Measurements from ENCODE around the gene CORO1A.

The CORO1A gene

DNA sequence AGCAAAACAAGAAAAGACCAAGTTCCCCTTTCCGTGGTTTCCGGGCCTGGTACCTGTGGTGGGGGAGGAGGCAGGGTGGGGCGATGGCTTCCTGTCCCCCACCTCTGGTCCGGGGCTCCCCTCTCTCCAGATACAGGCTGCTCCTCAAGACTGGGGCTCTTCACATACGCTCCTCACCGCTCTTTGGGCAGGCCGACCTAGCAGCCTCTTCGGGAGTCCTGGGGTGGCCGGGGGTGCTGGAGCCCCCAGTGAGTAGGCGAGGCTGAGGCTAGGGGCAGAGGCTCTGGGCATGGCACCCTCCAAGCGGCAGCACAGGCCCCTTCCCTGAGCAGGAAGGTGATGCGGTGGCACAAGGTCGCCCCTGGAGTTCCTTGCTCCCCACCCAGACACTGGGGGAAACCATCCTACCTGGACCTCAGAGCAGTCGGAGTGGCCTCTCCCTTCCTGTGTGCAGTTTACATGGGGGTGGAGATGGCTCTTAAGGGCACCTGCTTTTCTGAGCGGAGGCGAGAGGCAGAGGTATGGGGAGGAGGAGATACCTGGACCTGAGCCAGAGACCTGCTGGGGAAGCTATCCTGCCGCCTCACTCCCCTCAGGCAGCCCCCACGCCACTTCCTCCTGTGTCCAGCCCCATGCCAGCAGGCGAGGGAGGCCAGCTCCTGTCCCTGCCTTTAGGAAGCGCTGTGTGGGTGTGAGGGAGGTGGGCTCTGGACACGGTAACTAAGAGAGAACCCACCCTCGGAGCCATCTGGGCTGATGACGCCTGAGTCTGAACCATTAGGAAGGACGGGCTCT lies 891 bp downstream of the CORO1A start:
- ATAC-seq (ENCODE audit: low read depth) (peak; percentile 31; the same call in 2 of the 3 replicates), DNase-seq (ENCODE audit: low spot score) (peak; percentile 62)
- Histone ChIP-seq H3K9me3 (ENCODE audit: severe bottlenecking) (no peaks in the 10 kb centered on the region), H3K27ac (ENCODE audit: poor library complexity, severe bottlenecking) (peak overlapping the region; percentile 11), H3K27me3 (ENCODE audit: insufficient read depth, poor library complexity, severe bottlenecking) (no peaks in the 10 kb centered on the region), H3K4me1 (ENCODE audit: insufficient read depth, poor library complexity, severe bottlenecking) (no peaks in the 10 kb centered on the region), H3K36me3 (ENCODE audit: low read depth) (peaks cover 6% of the 10 kb centered on the region), H3K4me3 (ENCODE audit: severe bottlenecking) (peak overlapping the region; percentile 47)
- TF ChIP-seq, protein P1, sequence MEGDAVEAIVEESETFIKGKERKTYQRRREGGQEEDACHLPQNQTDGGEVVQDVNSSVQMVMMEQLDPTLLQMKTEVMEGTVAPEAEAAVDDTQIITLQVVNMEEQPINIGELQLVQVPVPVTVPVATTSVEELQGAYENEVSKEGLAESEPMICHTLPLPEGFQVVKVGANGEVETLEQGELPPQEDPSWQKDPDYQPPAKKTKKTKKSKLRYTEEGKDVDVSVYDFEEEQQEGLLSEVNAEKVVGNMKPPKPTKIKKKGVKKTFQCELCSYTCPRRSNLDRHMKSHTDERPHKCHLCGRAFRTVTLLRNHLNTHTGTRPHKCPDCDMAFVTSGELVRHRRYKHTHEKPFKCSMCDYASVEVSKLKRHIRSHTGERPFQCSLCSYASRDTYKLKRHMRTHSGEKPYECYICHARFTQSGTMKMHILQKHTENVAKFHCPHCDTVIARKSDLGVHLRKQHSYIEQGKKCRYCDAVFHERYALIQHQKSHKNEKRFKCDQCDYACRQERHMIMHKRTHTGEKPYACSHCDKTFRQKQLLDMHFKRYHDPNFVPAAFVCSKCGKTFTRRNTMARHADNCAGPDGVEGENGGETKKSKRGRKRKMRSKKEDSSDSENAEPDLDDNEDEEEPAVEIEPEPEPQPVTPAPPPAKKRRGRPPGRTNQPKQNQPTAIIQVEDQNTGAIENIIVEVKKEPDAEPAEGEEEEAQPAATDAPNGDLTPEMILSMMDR (IDR thresholded peaks at IDR 0.05; ENCODE audit: poor library complexity, severe bottlenecking) = no peak

DNA sequence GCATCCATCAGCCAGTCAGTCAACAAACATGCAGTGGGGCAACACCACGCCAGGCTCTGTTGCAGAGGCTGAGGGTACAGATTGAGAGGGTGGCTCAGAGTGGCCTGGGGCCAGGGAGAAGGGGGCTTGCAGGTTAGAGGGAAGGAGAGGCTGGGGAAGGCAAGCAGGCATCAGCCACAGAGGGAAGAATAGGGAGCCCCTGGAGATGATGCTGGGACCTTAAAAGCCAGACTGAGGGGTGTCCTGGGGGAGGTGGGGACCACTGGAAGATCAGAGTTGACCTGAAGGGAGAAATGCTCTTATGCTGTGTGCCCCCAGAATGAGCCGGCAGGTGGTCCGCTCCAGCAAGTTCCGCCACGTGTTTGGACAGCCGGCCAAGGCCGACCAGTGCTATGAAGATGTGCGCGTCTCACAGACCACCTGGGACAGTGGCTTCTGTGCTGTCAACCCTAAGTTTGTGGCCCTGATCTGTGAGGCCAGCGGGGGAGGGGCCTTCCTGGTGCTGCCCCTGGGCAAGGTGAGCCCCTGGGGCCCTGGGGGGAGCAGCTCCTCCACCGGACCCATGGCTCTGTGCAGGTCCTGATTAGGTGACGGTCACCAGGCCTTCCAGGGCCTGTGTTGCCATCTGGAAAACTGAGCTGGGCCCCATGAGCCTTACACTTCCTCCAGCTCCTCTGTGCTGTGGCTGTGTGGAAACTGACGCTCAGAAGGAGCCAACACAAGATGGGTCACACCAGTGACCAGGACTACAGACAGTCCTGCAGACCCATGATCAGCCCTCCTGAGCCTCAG lies 1.7 kb downstream of the CORO1A start:
- H3K27me3 ChIP-seq (ENCODE audit: insufficient read depth, poor library complexity, severe bottlenecking) = no peaks in the 10 kb centered on the region
- H3K4me1 ChIP-seq (ENCODE audit: insufficient read depth, poor library complexity, severe bottlenecking) = no peaks in the 10 kb centered on the region
- H3K4me3 ChIP-seq (ENCODE audit: severe bottlenecking) = no peak overlapping the region
- ATAC-seq (ENCODE audit: low read depth) (no peak), DNase-seq (ENCODE audit: low spot score) (no peak)
- TF ChIP-seq, protein P1 (IDR thresholded peaks at IDR 0.05; ENCODE audit: poor library complexity, severe bottlenecking) = no peak
- H3K27ac ChIP-seq (ENCODE audit: poor library complexity, severe bottlenecking) = no peak overlapping the region
- H3K9me3 ChIP-seq (ENCODE audit: severe bottlenecking) = no peaks in the 10 kb centered on the region
- H3K36me3 ChIP-seq (ENCODE audit: low read depth) = peaks cover 6% of the 10 kb centered on the region

DNA sequence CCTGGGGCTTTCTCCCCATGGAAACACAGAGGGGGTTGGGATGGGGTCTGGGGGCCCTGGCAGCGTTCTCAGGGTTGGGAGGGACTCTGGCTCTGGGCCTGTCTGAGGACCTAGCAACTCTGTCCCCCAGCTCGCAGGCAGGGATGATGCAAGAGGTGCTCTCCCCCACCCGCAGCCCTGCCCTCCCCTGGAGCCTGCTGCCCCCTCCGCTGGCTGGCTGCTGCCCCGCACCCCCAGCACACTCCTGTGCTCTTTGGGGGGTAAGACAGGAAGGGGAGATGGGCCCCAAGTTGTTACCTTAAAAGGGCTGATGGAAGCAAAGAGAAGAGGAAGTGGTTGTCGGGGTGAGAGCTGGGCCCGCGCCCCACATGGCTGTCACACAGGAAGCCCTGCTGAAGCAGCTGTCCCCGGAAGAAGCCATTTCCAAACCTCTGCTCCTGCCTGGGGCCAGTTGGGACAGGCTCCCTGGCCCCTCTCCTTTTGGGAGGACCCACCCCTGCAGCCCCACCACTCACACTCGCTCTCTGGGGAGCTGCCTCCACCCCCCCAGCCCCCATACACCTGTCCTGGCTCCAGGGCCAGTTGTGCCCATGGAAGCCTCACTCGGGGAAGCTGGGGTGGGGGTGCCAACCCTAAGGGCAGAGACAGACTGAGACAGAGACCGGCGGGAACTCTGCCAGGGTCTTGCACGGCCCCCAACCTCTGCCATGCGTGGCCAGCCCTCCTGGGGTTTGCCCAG lies 2.5 kb downstream of the CORO1A start:
- no peak for ATAC-seq (ENCODE audit: low read depth)
- DNase-seq (ENCODE audit: low spot score) = peak; percentile 55
- Histone ChIP-seq H3K27me3 (ENCODE audit: insufficient read depth, poor library complexity, severe bottlenecking) (no peaks in the 10 kb centered on the region), H3K9me3 (ENCODE audit: severe bottlenecking) (no peaks in the 10 kb centered on the region), H3K36me3 (ENCODE audit: low read depth) (peaks cover 6% of the 10 kb centered on the region), H3K27ac (ENCODE audit: poor library complexity, severe bottlenecking) (no peak overlapping the region), H3K4me3 (ENCODE audit: severe bottlenecking) (no peak overlapping the region), H3K4me1 (ENCODE audit: insufficient read depth, poor library complexity, severe bottlenecking) (no peaks in the 10 kb centered on the region)
- TF ChIP-seq, protein P1 (IDR thresholded peaks at IDR 0.05; ENCODE audit: poor library complexity, severe bottlenecking) = no peak

DNA sequence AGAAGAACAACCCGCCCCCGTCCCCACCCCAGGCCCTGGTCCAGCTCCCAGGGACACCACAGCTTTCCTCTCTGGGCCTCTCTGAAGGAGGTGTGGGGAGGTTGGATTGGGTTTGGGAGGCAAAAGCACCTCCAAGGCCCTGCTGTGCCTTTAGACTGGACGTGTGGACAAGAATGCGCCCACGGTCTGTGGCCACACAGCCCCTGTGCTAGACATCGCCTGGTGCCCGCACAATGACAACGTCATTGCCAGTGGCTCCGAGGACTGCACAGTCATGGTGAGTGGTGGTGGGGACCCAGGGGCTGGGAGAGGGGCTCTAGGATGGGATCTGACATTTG lies 3.0 kb downstream of the CORO1A start:
- no peaks in the 10 kb centered on the region for H3K9me3 ChIP-seq (ENCODE audit: severe bottlenecking)
- H3K36me3 ChIP-seq (ENCODE audit: low read depth) = peaks cover 6% of the 10 kb centered on the region
- TF ChIP-seq, protein P1 (IDR thresholded peaks at IDR 0.05; ENCODE audit: poor library complexity, severe bottlenecking) = no peak
- H3K27me3 ChIP-seq (ENCODE audit: insufficient read depth, poor library complexity, severe bottlenecking) = no peaks in the 10 kb centered on the region
- ATAC-seq (ENCODE audit: low read depth) = no peak
- peak; percentile 49 for DNase-seq (ENCODE audit: low spot score)
- no peak overlapping the region for H3K4me3 ChIP-seq (ENCODE audit: severe bottlenecking)
- no peaks in the 10 kb centered on the region for H3K4me1 ChIP-seq (ENCODE audit: insufficient read depth, poor library complexity, severe bottlenecking)
- H3K27ac ChIP-seq (ENCODE audit: poor library complexity, severe bottlenecking) = no peak overlapping the region

All from RWPE2 (cell line).